CD14-positive monocyte (primary cell): ENCODE results near the gene EPN1. TPM values are rescaled to one million over a fixed set of nuclear protein-coding genes. Genes with fewer than 3 reads are reported as not detected.
A peak's percentile ranks its signal among the peaks of the same experiment; 100 is the strongest.

ENCODE experiments used
- DNase-seq, 3 donors: peaks; one replicate each; pipeline ENCODE4 v3.0.0-alpha.2; 2011 to 2022
- H2AFZ ChIP-seq: 2 replicates; pipeline ENCODE4 v1.6.0; 2012; ENCODE audit warnings: mild to moderate bottlenecking, low read depth, low read length, inconsistent platforms; ENCODE audit not compliant: insufficient read depth, poor library complexity, severe bottlenecking
- H3K27ac ChIP-seq, 2 donors: 1 replicate in 1 of 2; 2 replicates in 1 of 2; pipeline ENCODE4 v1.5.1; 2012 to 2013; ENCODE audit warnings: low read length in 2 of 2, control low read depth in 1 of 2, inconsistent platforms in 1 of 2, low read depth in 1 of 2, mild to moderate bottlenecking in 1 of 2
- H3K27me3 ChIP-seq, 2 donors: one replicate each; pipeline versions ENCODE4 v1.6.0 to v1.6.1; 2011 to 2013; ENCODE audit warnings: low read length in 2 of 2; ENCODE audit not compliant: control insufficient read depth in 2 of 2, insufficient read depth in 2 of 2
- H3K36me3 ChIP-seq, 2 donors: replicated peaks in 1 of 2; 1 replicate in 1 of 2; 2 replicates in 1 of 2; pipeline versions ENCODE4 v1.5.1 to v1.6.1; 2012 to 2013; ENCODE audit warnings: low read length in 2 of 2, control low read depth in 1 of 2, inconsistent platforms in 1 of 2, mild to moderate bottlenecking in 1 of 2; ENCODE audit not compliant: insufficient read depth in 2 of 2, control insufficient read depth in 1 of 2
- H3K4me1 ChIP-seq, 2 donors: 1 replicate in 1 of 2; 2 replicates in 1 of 2; pipeline versions ENCODE4 v1.5.1 to v1.6.1; 2012 to 2013; ENCODE audit warnings: low read length in 2 of 2, control low read depth in 1 of 2, inconsistent platforms in 1 of 2, mild to moderate bottlenecking in 1 of 2, moderate library complexity in 1 of 2; ENCODE audit not compliant: insufficient read depth in 2 of 2, control insufficient read depth in 1 of 2
- H3K4me2 ChIP-seq: replicated peaks from 2 replicates; pipeline ENCODE3; 2012; ENCODE audit warnings: low read length, moderate library complexity, mild to moderate bottlenecking; ENCODE audit not compliant: poor library complexity, severe bottlenecking; ENCODE audit errors: extremely low read depth
- H3K4me3 ChIP-seq, 3 experiments: fragments of 200-600 bp in 1 of 3; sonication (generic) in 1 of 3; replicated peaks in 1 of 3; 1 replicate in 2 of 3; 2 replicates in 1 of 3; pipeline ENCODE4 v1.5.1; 2011 to 2013; ENCODE audit warnings: low read length in 3 of 3, mild to moderate bottlenecking in 3 of 3, control low read depth in 2 of 3, low read depth in 2 of 3, inconsistent platforms in 1 of 3, moderate library complexity in 1 of 3
- H3K79me2 ChIP-seq: 2 replicates; pipeline ENCODE4 v1.6.0; 2012; ENCODE audit warnings: mild to moderate bottlenecking, control low read depth, inconsistent platforms, low read length, moderate library complexity; ENCODE audit not compliant: insufficient read depth
- H3K9ac ChIP-seq: 2 replicates; pipeline ENCODE4 v1.6.0; 2017; ENCODE audit warnings: low read length, mild to moderate bottlenecking; ENCODE audit not compliant: insufficient read depth, poor library complexity, severe bottlenecking
- H3K9me3 ChIP-seq, 2 donors: replicated peaks in 1 of 2; 1 replicate in 1 of 2; 2 replicates in 1 of 2; pipeline versions ENCODE4 v1.5.1 to v1.6.1; 2012 to 2013; ENCODE audit warnings: low read length in 2 of 2, control low read depth in 1 of 2; ENCODE audit not compliant: control insufficient read depth in 1 of 2, insufficient read depth in 1 of 2
- H4K20me1 ChIP-seq: 2 replicates; pipeline ENCODE4 v1.6.0; 2012; ENCODE audit warnings: mild to moderate bottlenecking, low read length, control low read depth, moderate library complexity; ENCODE audit not compliant: insufficient read depth
- H3K27ac Mint-ChIP-seq, 7 donors: one replicate each; pipeline ENCODE4 v1.8.0; 2020; ENCODE audit warnings: mild to moderate bottlenecking in 7 of 7, mixed read lengths in 7 of 7, moderate library complexity in 6 of 7, inconsistent platforms in 2 of 7
- H3K27me3 Mint-ChIP-seq, 3 donors: one replicate each; pipeline ENCODE4 v1.8.0; 2021 to 2022; ENCODE audit warnings: low read depth in 3 of 3, mild to moderate bottlenecking in 3 of 3, mixed read lengths in 3 of 3, moderate library complexity in 3 of 3, inconsistent platforms in 1 of 3
- H3K36me3 Mint-ChIP-seq, 2 donors: one replicate each; pipeline ENCODE4 v1.8.0; 2020; ENCODE audit warnings: mixed read lengths in 2 of 2, inconsistent platforms in 1 of 2, mild to moderate bottlenecking in 1 of 2
- H3K4me1 Mint-ChIP-seq: one replicate; pipeline ENCODE4 v1.8.0; 2020; ENCODE audit warnings: mild to moderate bottlenecking, mixed read lengths
- H3K4me3 Mint-ChIP-seq, 2 donors: one replicate each; pipeline ENCODE4 v1.8.0; 2020; ENCODE audit warnings: mild to moderate bottlenecking in 2 of 2, mixed read lengths in 2 of 2, moderate library complexity in 1 of 2
- H3K9me3 Mint-ChIP-seq, 7 donors: one replicate each; pipeline ENCODE4 v1.8.0; 2020 to 2022; ENCODE audit warnings: mixed read lengths in 7 of 7, mild to moderate bottlenecking in 6 of 7, moderate library complexity in 6 of 7, inconsistent platforms in 2 of 7
- CTCF ChIP-seq: fragments of 200-600 bp; IDR thresholded peaks from one replicate; pipeline ENCODE4 v1.8.0; 2022; ENCODE audit warnings: antibody characterized with exemption, mild to moderate bottlenecking
- WGBS: methylation state at CpG from one replicate; pipeline ENCODE4 v1.1.5; 2013; ENCODE audit warnings: missing lambda C conversion rate; ENCODE audit not compliant: insufficient coverage; 5-methylcytosine and 5-hydroxymethylcytosine counted together
- intact Hi-C, 2 donors: fragments of 100-400 bp; cut with micrococcal nuclease; formaldehyde crosslinking; loops; one replicate each; pipeline versions ENCODE4 v1.15.0 to v1.15.1; 2023
- polyA plus RNA-seq, 3 donors: library from polyadenylated mRNA; depleted of rRNA in 1 of 3; unstranded in 2 of 3; stranded (reverse) in 1 of 3; fragments of 300-500 nt in 2 of 3; fragments of >200 nt in 1 of 3; fragmentation: Illumina TruSeq in 2 of 3; gene quantifications; 1 replicate in 2 of 3; 2 replicates in 1 of 3; pipeline ENCODE4 v1.2.3, GENCODE V29; 2012 to 2021

EPN1 gene
- polyA plus RNA-seq, 3 donors: 18.7 to 75.2 (median 19.2) TPM

- Histone ChIP-seq H3K36me3 (peaks cover 93 to 99% of the 10 kb centered on the region in 2 donors), H3K27me3 (no peaks in the 10 kb centered on the region), H3K4me2 (no peak overlapping the region), H3K79me2 (peaks cover 48% of the 10 kb centered on the region), H2AFZ (no peak overlapping the region), H3K9ac (no peak overlapping the region), H3K9me3 (no peaks in the 10 kb centered on the region), H3K27ac (no peak overlapping the region), H3K4me1 (no peaks in the 10 kb centered on the region), H4K20me1 (peaks cover 97% of the 10 kb centered on the region), H3K4me3 (no peak overlapping the region)
- no peaks in the 10 kb centered on the region for H3K27me3 Mint-ChIP-seq
- intact Hi-C loops: no loop called here
- DNase-seq: no peak
- peak overlapping the region in 3 of 7 donors; percentile 53 to 65 (median 61) for H3K27ac Mint-ChIP-seq
- no peak overlapping the region for H3K4me3 Mint-ChIP-seq
- TF ChIP-seq CTCF: no peak
- H3K36me3 Mint-ChIP-seq: peaks cover 68 to 95% of the 10 kb centered on the region in 2 donors
- H3K9me3 Mint-ChIP-seq: no peaks in the 10 kb centered on the region
- peaks cover 2% of the 10 kb centered on the region for H3K4me1 Mint-ChIP-seq
- 90% methylated on average over 22 of the region's 27 CpGs for WGBS
Observed at GRCh38 chr19:55688422-55689218, 13.6 kb downstream of the EPN1 start.

DNA sequence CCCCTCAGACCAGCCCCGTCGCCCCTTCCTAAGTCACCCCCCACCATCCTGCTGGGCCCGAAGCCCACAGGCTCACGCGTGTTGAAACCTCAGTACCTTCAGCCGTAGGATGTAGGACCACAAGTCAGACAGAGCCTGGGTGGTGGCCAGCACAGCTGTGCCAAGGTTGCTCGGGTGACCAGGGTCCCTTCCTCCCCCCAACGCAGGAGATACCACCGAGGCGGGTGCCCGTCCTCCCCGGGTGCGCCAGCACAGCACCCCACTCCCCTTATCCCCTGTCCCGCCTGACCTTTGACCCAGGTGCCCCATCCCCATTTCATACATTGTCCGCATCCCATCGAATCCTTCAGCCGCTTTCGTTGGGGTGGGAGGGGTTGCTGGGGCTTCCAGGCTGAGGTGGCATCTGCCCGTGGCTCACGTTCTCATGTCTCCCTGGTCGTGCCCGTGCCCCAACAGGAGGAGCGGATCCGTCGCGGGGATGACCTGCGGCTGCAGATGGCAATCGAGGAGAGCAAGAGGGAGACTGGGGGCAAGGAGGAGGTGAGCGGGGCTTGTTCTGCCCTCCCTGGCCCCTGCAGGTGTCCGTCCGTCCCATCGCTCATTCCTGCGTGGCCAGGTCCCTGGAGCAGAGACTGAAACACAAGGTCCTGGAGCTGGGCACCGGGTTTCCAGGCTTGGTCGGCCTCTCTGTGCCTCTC is 14.5 kb downstream of the EPN1 start:
- peaks cover 38% of the 10 kb centered on the region for H3K79me2 ChIP-seq

More for the DNA sequence above, 14.5 kb downstream of the EPN1 start:
- Mint-ChIP-seq H3K27ac (peak overlapping the region in 1 of 7 donors; percentile 40), H3K4me3 (no peak overlapping the region), H3K36me3 (peaks cover 69 to 95% of the 10 kb centered on the region in 2 donors), H3K27me3 (no peaks in the 10 kb centered on the region), H3K9me3 (no peaks in the 10 kb centered on the region), H3K4me1 (peaks cover 2% of the 10 kb centered on the region)
- Histone ChIP-seq H3K36me3 (peaks cover 93 to 99% of the 10 kb centered on the region in 2 donors), H2AFZ (no peak overlapping the region), H3K4me3 (no peak overlapping the region), H3K9me3 (no peaks in the 10 kb centered on the region), H4K20me1 (peaks cover 94% of the 10 kb centered on the region), H3K4me2 (no peak overlapping the region), H3K27ac (no peak overlapping the region), H3K9ac (no peak overlapping the region), H3K27me3 (no peaks in the 10 kb centered on the region), H3K4me1 (no peaks in the 10 kb centered on the region)
- intact Hi-C loops: no loop called here
- WGBS: 98% methylated on average over 24 of the region's 35 CpGs
- DNase-seq: no peak
- no peak for TF ChIP-seq CTCF
